Measurements from ENCODE around the gene ARHGAP45. TPM values are rescaled to one million over a fixed set of nuclear protein-coding genes. Genes with fewer than 3 reads are reported as not detected.
A peak's percentile ranks its signal among the peaks of the same experiment; 100 is the strongest.

ARHGAP45 gene
- total RNA-seq, 2 donors from 2014 or later, result 27.4 to 37.9 TPM

DNA sequence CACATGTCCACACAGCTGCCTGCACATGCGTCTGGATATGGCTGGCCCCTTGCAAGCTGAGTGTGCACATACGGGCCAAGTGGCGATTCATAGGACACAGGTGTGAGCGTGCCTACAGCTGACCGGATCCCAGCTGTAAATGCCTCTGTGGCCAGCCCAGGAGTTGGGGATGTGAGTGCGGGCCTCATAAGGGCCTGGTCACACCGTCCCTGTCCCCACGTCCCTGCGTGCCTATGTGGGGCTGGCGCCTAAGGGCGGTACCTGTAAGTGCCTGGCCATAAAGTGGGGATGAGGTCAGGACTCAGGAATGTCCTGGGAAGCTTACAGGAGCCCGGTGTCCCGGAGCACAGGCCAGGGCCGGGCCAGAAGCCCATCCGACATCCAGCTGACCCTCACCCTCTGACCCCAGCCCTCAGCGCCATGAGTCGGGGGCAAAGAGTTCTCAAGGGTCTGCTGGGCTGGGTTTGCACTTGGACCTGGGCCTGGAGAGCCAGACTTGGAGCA is 1.3 kb upstream of the ARHGAP45 start:
- Histone ChIP-seq H3K27me3 (peaks cover 24% of the 10 kb centered on the region), H3K9me3 (no peaks in the 10 kb centered on the region), H3K4me3 (peak overlapping the region; percentile 1), H3K36me3 (no peaks in the 10 kb centered on the region), H3K27ac (peak overlapping the region; percentile 40), H3K9ac (ENCODE audit: low read depth in 2 of 2, low read length in 2 of 2) (peak overlapping the region; percentile 32 to 39), H3K4me1 (peaks cover 28% of the 10 kb centered on the region)
- intact Hi-C loops (cut with DNase I), result no loop called here
- DNase-seq, result peak; percentile 78
- TF ChIP-seq, protein P1, sequence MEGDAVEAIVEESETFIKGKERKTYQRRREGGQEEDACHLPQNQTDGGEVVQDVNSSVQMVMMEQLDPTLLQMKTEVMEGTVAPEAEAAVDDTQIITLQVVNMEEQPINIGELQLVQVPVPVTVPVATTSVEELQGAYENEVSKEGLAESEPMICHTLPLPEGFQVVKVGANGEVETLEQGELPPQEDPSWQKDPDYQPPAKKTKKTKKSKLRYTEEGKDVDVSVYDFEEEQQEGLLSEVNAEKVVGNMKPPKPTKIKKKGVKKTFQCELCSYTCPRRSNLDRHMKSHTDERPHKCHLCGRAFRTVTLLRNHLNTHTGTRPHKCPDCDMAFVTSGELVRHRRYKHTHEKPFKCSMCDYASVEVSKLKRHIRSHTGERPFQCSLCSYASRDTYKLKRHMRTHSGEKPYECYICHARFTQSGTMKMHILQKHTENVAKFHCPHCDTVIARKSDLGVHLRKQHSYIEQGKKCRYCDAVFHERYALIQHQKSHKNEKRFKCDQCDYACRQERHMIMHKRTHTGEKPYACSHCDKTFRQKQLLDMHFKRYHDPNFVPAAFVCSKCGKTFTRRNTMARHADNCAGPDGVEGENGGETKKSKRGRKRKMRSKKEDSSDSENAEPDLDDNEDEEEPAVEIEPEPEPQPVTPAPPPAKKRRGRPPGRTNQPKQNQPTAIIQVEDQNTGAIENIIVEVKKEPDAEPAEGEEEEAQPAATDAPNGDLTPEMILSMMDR (IDR thresholded peaks at IDR 0.05), result no peak

DNA sequence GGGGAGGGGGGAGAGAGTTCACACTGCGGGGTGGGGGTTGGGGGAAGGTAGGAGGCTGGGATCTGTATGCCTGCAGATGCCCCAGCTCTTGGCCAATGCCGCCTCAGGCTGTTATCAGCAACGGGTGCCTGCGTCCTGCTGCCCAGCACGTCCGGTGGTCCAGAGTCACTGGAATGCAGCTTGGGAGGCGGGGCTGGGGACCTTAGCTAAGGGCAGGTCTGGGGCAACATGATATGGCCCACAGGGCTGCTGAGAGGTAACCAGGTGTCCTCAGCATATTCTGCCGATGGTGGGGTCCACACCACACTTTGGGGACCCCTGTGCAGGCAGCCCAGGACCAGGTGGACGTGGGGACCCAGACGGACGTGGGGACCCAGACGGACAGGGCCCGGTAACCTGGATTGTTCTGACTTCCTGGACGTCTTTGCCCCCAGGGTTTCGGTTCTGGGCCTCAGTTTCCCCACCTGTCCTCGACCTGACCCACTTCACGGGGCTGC is 668 bp upstream of the ARHGAP45 start:
- peaks cover 30% of the 10 kb centered on the region for H3K27me3 ChIP-seq
- H3K4me3 ChIP-seq, result peak overlapping the region; percentile 35
- H3K4me1 ChIP-seq, result peaks cover 28% of the 10 kb centered on the region
- intact Hi-C loops (cut with DNase I), result no loop called here
- TF ChIP-seq, protein P1 (IDR thresholded peaks at IDR 0.05), result no peak
- H3K36me3 ChIP-seq, result no peaks in the 10 kb centered on the region
- no peaks in the 10 kb centered on the region for H3K9me3 ChIP-seq
- peak; percentile 37 for DNase-seq
- peak overlapping the region; percentile 54 to 63 for H3K9ac ChIP-seq (ENCODE audit: low read depth in 2 of 2, low read length in 2 of 2)
- peak overlapping the region; percentile 74 for H3K27ac ChIP-seq

DNA sequence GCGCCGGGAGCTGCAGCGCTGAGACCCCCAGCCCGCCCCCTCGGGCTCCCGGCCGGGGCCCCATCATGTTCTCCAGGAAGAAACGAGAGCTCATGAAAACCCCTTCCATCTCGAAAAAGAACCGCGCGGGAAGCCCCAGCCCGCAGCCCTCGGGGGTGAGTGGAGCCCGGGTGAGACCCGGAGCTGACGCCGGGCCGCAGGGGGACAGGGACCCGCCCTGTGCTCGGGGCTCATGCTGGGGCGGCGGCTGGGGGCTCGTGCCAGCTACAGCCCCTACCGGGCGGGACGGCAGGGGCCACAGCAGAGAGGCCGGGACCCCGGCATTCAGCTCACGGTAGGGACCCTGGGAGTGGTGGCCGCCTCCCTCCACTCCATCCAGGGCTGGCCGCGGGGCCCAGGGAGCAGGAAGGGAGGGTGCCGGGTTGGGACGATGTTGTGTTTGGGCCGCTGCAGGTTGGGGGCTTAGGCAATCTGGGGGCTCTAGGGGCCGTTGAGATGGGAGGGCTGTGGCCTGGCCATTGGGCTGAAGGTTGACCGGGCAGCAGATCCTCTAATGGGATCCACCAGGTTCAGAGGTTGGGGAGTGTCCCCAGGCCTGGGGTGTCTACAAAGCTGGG is 482 bp downstream of the ARHGAP45 start:
- no peaks in the 10 kb centered on the region for H3K9me3 ChIP-seq
- TF ChIP-seq, protein P1 (IDR thresholded peaks at IDR 0.05), result no peak
- H3K27me3 ChIP-seq, result peaks cover 35% of the 10 kb centered on the region
- no peaks in the 10 kb centered on the region for H3K36me3 ChIP-seq
- no peak for DNase-seq
- peak overlapping the region; percentile 74 for H3K27ac ChIP-seq
- H3K4me3 ChIP-seq, result peak overlapping the region; percentile 35
- H3K4me1 ChIP-seq, result peaks cover 28% of the 10 kb centered on the region
- peak overlapping the region; percentile 54 to 55 for H3K9ac ChIP-seq (ENCODE audit: low read depth in 2 of 2, low read length in 2 of 2)
- intact Hi-C loops (cut with DNase I), result no loop called here

DNA sequence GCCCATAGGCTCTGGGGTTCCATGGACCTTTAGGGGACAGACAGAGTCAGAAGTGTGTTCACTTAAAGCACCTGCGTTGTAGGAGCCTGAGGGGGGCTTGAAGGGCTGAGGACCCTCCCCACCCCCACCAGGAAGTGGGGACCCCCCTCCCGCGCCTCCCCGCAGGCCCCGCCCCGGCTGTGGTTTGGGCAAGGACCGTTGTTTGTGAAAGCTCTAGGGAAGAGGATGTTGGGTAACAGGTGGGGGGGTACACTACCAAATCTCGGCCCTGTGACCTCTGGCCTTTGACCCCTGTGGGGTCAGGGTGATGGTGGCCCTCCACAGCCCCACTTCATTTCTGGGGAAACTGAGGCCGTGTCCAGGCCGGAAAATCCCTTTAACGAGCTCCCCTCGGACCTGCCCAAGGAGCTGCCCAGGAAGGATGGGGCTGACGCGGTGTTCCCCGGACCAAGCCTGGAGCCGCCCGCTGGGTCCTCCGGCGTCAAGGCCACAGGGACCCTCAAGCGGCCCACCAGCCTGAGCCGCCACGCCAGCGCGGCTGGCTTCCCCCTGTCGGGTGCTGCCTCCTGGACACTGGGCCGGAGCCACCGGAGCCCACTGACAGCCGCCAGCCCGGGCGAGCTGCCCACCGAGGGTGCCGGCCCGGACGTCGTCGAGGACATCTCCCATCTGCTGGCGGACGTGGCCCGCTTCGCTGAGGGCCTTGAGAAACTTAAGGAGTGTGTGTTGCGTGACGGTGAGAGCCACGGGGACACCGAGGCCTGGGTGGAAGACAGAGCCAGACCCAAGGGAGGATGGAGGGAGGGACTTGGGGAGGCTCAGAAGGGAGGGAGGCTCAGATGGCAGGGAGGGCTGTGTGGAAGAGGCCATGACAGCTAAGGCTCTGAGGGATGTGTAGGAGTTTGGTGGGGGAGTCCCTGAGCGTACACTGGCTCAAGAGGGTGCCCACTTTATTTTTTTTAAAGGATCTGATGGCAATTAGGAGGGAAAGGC is 1.3 kb downstream of the ARHGAP45 start:
- H3K27me3 ChIP-seq, result peaks cover 35% of the 10 kb centered on the region
- no peaks in the 10 kb centered on the region for H3K36me3 ChIP-seq
- peaks cover 28% of the 10 kb centered on the region for H3K4me1 ChIP-seq
- H3K9ac ChIP-seq (ENCODE audit: low read depth in 2 of 2, low read length in 2 of 2), result peak overlapping the region; percentile 58 to 60
- H3K4me3 ChIP-seq, result peak overlapping the region; percentile 35
- intact Hi-C loops (cut with DNase I), result no loop called here
- no peaks in the 10 kb centered on the region for H3K9me3 ChIP-seq
- TF ChIP-seq, protein P1 (IDR thresholded peaks at IDR 0.05), result no peak
- peak; percentile 56 for DNase-seq
- peak overlapping the region; percentile 74 for H3K27ac ChIP-seq

DNA sequence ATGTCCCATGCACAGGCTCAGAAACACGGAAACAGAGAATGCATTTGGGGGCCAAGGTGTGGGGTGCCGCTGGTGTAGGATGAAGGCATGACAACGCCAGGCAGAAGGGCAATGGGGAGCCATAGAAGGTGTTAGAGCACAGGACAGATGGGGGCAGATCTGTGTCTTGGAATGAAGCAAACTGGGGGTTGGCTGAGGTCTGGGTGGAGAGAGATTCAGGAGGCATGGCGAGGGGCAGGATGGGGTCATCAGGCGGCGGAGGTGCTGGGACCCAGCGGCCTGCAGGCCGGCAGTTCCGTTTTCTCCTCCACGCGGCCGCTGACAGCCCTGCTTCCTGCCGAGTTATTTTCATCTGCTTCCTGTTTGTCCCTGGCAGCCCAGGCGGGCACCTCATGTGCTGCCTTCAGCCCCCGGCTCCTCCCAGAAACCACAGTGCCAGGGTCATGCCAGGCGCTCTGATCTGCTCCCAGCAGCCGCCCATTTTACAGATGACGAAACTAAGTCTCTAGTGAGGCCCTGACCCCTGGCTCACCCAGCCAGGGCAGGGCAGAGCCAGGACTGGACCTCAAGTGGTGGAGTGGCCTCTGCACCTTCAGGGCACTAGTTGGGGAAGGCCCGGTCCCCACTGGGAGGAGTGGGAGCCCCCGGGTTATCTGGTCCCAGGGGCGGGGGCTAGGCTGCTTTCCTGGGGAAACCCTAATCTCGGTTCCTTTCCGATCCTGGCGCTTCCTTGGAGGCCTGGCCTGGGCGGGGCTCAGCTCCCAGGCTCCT is 2.2 kb downstream of the ARHGAP45 start:
- Histone ChIP-seq H3K4me1 (peaks cover 28% of the 10 kb centered on the region), H3K36me3 (no peaks in the 10 kb centered on the region), H3K27me3 (peaks cover 35% of the 10 kb centered on the region), H3K9ac (ENCODE audit: low read depth in 2 of 2, low read length in 2 of 2) (peak overlapping the region; percentile 20 to 58), H3K9me3 (no peaks in the 10 kb centered on the region), H3K4me3 (peak overlapping the region; percentile 35), H3K27ac (peak overlapping the region; percentile 74)
- peak; percentile 69 for DNase-seq
- intact Hi-C loops (cut with DNase I), result no loop called here
- TF ChIP-seq, protein P1 (IDR thresholded peaks at IDR 0.05), result no peak
